Measurements from ENCODE around the gene PPP1R3F. TPM values are rescaled to one million over a fixed set of nuclear protein-coding genes. Genes with fewer than 3 reads are reported as not detected.

Gene PPP1R3F
- total RNA-seq, 4 donors from 2014 or later = 2.6 to 6.5 (median 4.6) TPM

DNA sequence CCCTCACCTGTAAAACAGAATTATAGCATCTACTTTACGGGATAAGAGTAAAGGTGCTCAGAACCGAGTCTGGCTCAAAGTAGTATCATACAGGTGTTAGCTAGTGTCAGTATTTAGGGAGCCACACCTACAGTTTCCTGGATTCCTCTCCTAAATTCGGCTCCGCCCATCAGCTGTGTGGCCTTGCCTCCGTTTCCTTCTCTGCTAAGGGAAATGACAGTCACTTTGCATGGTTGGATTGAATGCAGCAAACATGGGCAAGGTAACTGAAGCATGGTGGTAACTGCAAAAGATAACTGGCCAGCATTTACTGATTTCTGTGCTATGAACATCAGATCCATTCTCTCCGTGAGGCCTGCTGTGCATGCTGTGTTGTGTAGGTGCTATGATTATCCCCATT is 2.8 kb downstream of the PPP1R3F start:
- ATAC-seq (ENCODE audit: low FRiP score) (no peak), DNase-seq (ENCODE audit: low spot score) (no peak)
- TF ChIP-seq, protein P1, sequence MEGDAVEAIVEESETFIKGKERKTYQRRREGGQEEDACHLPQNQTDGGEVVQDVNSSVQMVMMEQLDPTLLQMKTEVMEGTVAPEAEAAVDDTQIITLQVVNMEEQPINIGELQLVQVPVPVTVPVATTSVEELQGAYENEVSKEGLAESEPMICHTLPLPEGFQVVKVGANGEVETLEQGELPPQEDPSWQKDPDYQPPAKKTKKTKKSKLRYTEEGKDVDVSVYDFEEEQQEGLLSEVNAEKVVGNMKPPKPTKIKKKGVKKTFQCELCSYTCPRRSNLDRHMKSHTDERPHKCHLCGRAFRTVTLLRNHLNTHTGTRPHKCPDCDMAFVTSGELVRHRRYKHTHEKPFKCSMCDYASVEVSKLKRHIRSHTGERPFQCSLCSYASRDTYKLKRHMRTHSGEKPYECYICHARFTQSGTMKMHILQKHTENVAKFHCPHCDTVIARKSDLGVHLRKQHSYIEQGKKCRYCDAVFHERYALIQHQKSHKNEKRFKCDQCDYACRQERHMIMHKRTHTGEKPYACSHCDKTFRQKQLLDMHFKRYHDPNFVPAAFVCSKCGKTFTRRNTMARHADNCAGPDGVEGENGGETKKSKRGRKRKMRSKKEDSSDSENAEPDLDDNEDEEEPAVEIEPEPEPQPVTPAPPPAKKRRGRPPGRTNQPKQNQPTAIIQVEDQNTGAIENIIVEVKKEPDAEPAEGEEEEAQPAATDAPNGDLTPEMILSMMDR (IDR thresholded peaks at IDR 0.05) = no peak

DNA sequence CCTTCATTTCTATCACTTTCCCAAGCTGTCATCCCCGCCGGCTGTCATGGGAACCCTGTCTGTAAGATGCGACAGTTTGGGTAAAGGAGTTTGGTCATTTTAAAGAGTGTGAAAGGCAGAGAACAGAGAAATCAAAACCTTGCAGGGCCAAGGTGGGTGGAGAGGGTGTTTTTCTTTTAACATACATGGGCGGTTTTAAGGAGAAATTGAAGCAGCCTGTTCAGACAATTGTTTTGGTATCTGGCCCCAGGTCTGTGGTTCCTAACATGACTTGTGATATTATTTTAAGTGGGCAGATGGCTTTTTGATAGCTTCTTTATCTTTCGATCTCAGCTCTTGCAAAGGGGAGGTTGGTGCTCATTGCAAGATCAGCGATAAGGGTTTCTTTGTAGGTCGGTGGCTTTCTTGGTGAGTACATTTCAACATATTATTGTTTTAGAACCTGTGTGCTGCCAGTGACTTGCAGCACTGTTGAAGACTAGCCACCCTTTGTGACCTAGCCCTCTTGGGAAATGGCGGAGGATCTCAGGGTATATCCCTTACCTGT is 3.7 kb downstream of the PPP1R3F start:
- DNase-seq (ENCODE audit: low spot score) (no peak), ATAC-seq (ENCODE audit: low FRiP score) (no peak)
- TF ChIP-seq, protein P1 (IDR thresholded peaks at IDR 0.05) = no peak

DNA sequence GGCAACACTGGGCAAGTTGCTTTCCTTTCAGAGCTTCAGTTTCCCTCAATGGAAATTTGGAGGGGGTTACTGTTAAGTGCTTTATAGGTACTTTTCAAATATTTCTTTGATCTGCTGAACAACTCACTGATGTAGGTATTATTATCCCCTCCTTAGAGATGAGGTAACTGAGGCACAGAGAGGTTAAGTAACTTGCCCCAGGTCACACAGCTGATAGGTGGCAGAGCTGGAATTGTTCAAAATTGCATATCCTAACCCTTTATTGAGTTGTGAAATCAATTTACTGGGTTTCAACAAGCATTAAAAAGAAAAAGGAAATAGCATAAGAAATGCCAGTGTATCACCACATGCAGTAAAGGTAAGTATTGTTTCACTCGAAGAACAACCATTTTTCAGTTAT is 6.6 kb downstream of the PPP1R3F start:
- TF ChIP-seq, protein P1 (IDR thresholded peaks at IDR 0.05) = no peak
- ATAC-seq (ENCODE audit: low FRiP score) (no peak), DNase-seq (ENCODE audit: low spot score) (no peak)

DNA sequence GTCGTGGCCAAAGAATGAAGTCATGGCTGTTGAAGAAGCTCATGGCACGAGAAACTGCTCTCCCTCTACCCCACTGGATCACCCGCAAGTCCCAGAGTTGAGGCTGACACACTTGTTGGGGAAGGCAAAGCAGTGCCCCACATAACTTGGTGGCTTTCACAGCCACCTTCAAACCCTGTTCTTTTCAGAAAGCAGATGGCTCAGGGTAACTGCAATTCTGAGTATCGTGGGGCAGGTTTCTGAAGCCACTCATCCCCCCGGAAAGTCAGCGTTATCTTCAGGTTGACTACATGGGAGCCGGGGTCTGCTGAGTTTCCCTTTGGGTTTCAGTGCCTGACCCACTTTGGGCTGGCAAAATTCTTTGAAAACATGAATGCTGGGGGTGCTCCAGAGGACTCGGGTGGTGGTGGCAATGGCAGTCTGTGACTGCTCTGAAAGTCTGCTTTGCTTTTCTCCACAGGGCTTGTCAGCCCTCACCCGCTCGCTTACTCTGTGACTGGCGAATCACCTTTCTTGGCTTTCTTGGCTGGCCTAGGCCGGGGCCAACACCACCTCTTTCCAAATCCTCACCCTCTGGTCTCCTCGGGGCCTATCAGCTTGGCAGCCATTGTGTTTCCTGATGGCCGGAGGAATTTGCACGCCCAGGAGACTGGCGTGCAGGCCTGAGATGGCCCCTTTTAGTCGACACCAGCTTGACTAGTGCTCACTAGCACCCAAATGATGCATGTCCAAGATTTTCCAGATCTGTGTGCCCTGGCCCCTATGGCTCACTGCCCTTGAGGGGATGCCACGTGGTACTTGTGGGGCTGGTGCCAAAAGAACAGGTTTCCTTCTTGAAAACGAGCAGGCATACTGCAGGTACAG is 7.3 kb downstream of the PPP1R3F start:
- DNase-seq (ENCODE audit: low spot score) (no peak), ATAC-seq (ENCODE audit: low FRiP score) (no peak)
- TF ChIP-seq, protein P1 (IDR thresholded peaks at IDR 0.05) = no peak

DNA sequence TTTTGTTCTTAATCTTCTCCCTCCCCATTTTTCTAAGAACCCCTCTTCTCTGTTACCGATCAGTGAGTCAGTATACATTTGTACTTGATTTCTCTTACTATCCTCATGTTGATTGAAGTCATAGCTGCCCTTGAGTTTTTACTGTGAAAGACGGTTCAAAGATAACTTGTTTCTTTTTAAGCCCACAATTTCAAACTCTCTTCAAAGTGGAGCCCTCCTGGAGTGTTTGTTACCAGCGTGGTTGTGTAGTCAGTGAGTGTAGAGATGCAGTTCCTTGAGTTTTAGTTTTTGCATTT is 7.9 kb downstream of the PPP1R3F start:
- TF ChIP-seq, protein P1 (IDR thresholded peaks at IDR 0.05) = no peak
- ATAC-seq (ENCODE audit: low FRiP score) (no peak), DNase-seq (ENCODE audit: low spot score) (no peak)

DNA sequence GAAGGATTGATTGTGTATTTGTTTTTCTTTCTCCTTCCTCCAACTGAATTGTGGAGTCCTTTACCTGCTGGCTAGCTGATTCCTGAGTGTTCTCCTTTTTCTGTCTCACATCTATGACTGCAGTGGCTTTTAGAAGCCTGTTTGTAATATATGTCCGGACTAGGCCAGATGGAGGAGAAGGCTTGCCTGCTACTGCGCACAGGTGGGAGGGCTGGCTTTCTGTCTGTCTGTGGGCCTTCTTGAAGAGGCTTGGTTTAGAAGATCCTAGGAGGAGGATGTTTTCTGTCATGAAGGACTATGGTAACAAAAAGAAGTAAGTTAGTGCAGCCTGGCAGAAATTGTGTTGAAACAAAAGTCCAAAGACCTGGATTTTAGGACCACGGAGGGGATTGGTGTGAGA is 8.5 kb downstream of the PPP1R3F start:
- no peak for ATAC-seq (ENCODE audit: low FRiP score)
- TF ChIP-seq, protein P1 (IDR thresholded peaks at IDR 0.05) = no peak
- no peak for DNase-seq (ENCODE audit: low spot score)

DNA sequence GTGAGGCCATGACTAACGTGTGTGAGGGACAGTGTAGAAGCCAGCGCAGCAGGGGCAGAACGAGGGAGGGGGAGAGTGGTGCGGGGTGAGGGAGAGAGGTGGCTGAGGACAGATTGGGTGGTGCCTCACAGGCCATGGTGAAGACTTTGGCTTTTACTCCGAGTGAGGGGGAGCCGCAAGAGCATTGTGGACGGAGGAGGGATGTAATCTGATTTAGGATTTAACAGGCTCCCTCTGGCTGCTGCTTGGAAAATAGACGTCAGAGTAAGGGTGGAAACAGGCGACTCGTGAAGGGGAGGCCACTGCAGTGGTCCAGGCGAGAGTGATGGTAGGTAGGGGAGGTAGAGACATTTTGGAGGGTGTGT is 13.0 kb downstream of the PPP1R3F start:
- TF ChIP-seq, protein P1 (IDR thresholded peaks at IDR 0.05) = no peak
- peak; percentile 54 for ATAC-seq (ENCODE audit: low FRiP score)
- DNase-seq (ENCODE audit: low spot score) = no peak

Measured in omental fat pad (tissue), 4 donors.